GM12874 (cell line): ENCODE results near the gene CCDC146.

ENCODE experiments used
- TF ChIP-seq, protein P1 (sequence below): IDR thresholded peaks from 2 replicates; pipeline ENCODE4 v1.5.1; 2011; ENCODE audit warnings: low read depth, mild to moderate bottlenecking, control low read depth, low read length, moderate library complexity; ENCODE audit not compliant: insufficient read depth

Gene CCDC146

DNA sequence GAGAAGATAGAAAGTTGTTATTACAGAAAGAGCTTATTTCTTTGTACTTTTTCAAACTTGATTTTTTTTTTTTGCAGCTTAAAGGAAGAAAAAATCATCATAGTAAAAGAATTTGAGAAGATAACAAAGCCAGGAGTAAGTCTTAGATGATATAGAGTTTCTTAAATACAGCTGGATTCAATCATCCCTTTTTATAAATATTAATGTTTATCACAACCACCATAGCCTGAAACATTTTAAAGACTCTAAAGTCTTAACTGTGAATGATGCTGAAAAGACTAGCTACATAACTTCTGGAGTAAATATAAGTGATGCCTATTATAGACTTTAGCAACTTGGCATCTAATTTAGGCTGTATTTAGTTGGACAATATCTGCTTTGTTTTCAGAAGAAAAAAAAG lies 132.0 kb downstream of the CCDC146 start:
- TF ChIP-seq, protein P1, sequence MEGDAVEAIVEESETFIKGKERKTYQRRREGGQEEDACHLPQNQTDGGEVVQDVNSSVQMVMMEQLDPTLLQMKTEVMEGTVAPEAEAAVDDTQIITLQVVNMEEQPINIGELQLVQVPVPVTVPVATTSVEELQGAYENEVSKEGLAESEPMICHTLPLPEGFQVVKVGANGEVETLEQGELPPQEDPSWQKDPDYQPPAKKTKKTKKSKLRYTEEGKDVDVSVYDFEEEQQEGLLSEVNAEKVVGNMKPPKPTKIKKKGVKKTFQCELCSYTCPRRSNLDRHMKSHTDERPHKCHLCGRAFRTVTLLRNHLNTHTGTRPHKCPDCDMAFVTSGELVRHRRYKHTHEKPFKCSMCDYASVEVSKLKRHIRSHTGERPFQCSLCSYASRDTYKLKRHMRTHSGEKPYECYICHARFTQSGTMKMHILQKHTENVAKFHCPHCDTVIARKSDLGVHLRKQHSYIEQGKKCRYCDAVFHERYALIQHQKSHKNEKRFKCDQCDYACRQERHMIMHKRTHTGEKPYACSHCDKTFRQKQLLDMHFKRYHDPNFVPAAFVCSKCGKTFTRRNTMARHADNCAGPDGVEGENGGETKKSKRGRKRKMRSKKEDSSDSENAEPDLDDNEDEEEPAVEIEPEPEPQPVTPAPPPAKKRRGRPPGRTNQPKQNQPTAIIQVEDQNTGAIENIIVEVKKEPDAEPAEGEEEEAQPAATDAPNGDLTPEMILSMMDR: no peak

DNA sequence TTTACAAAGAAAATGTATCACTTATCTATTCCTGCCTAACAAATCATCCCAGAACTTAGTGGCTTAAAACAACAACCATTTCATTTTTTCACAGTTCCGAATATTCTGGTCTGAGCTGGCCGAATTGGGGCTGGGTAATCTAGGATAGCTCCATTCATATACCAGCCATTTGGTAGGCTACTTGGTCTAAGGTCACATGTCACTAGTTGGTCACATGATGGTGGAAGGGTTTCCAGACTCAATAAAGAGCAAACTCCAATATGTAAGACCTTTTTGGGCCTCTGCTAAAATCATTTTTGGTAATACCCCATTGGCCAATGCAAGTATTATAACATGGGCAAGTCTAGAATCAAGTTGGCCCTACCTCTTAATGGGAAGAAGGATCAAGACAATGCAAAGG lies 132.5 kb downstream of the CCDC146 start:
- TF ChIP-seq, protein P1: no peak

DNA sequence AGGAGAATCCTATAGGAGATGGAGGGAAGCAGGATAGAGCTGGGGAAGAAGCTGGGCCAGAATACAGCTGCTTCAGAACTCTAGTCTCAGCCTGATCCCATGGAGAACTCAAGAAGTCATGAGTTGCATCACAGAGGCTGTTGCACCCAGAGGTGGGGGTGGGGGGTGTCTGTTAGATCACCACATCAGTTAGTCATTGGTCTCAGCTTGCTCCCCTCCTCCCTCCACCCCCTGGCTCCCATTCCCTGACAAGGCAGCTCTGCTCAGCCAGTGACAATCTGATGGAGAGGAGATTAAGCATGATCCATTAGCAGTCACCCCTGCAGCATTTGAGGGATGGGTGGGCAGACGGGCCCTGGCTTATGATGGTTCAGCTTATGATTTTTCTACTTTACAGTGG lies 135.6 kb downstream of the CCDC146 start:
- TF ChIP-seq, protein P1: no peak

DNA sequence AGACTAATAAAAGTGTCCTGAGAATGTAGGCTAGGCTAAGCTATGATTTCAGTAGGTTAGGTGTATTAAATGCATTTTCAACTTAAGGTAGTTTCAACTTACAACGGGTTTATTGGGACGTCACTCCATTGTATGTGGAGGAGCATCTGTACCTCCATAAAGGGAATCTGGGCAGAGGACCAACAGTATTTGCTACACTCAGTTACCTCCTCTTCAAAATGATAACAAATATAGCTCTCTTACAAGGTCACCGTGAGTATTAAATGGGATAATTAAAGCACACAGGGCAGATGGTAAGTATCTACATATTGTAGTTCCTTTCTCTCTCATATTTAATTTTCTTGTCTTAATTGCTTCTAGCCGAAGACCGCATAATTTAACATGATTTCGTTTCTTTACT lies 136.2 kb downstream of the CCDC146 start:
- TF ChIP-seq, protein P1: no peak

DNA sequence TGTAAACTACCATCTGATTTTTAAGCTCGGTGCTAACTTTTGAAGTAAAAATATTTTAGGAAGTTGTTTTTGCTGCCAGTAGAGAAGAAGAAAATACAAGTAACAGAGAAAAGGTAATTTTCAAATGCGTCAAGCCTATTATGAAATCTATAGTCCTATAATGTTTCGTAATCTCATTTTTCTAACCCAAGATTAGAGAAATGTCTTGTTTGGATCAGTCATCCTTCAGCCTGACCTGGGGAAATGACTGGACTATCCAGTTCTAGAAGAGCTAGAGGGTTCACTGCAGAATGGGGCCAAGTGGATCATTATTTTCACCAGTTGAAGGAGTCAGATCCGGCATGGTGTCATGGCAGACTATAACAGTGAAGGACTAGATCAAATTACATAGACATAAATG lies 139.9 kb downstream of the CCDC146 start:
- TF ChIP-seq, protein P1: no peak

DNA sequence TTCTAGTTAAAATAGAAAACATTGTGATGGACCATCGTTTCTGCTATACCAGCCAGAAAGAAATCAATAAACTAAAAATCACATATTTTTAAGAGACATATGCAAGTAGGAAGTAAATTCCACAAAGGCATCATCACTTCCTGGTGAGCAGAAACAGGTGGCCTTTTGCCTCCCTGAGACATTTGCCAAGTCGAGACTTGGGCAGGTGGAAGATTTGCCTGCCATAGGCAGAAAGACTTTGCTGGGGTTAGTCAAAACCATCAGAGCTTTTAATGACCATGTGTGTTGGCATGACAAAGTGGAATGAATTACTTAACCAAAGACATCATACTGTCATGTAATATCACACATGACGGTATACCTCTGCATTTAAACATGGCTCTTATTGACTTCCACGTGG lies 143.3 kb downstream of the CCDC146 start:
- TF ChIP-seq, protein P1: no peak

DNA sequence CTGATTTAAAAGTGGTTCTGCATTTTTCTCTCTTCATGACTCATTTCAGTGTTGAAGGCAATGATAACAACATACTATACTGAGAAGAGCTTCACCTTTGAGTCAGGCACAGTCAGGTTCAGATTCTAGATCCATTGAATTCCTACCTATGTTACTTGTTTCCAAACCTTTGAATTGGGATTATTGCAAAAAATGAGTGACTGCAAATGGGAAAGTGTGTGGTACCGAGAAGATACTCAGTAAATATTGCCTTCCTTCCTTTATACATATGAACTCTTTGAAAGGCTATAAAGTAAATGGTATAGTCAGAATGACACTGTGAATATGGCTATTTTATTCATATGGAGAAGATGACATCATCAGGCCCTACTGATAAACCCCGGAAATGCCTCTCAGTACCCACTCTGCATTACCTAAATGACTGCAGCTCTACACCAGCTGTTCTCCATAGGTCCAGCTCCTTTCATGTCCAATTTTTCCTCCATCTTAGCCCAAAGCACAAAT lies 143.9 kb downstream of the CCDC146 start:
- TF ChIP-seq, protein P1: no peak
